Sciatic nerve (tissue), 1 donor: ENCODE measurements around the gene RASIP1. TPM values are rescaled to one million over a fixed set of nuclear protein-coding genes. Genes with fewer than 3 reads are reported as not detected.

Source experiments
- total RNA-seq: library from RNA; stranded (reverse); fragmentation: NEBNext Ultra II Directional; extraction: Animal tissue kit (Norgen Biotek cat#: 25700); gene quantifications from one replicate; pipeline ENCODE4 v1.2.1, GENCODE V29; 2021
- donor health status: DM: no; HTN: no; CAD: no.

Gene RASIP1
- total RNA-seq, 1 donor from 2014 or later = 28.0 TPM

Other genes starting within 250 kb of the RASIP1 start
- gene LMTK3, start 228.8 kb downstream of the RASIP1 start, total RNA-seq = 0.76 TPM
- not detected for gene SULT2B1, start 188.4 kb downstream of the RASIP1 start, total RNA-seq
- gene SPACA4, start 133.9 kb downstream of the RASIP1 start, total RNA-seq = not detected
- not detected for gene FAM83E, start 125.5 kb downstream of the RASIP1 start, total RNA-seq
- 789 TPM for gene RPL18, start 121.4 kb downstream of the RASIP1 start, total RNA-seq
- gene SPHK2, start 121.1 kb downstream of the RASIP1 start, total RNA-seq = 21.5 TPM
- 13.7 TPM for gene DBP, start 103.2 kb downstream of the RASIP1 start, total RNA-seq
- gene CA11, start 94.4 kb downstream of the RASIP1 start, total RNA-seq = 10.5 TPM
- 1.4 TPM for gene NTN5, start 67.6 kb downstream of the RASIP1 start, total RNA-seq
- not detected for gene FUT2, start 44.6 kb downstream of the RASIP1 start, total RNA-seq
- gene MAMSTR, start 20.9 kb downstream of the RASIP1 start, total RNA-seq = 5.8 TPM
- 0.27 TPM for gene IZUMO1, start 6.3 kb upstream of the RASIP1 start, total RNA-seq
- 3.6 TPM for gene FUT1, start 12.0 kb upstream of the RASIP1 start, total RNA-seq
- not detected for gene FGF21, start 14.9 kb upstream of the RASIP1 start, total RNA-seq
- gene BCAT2, start 70.4 kb upstream of the RASIP1 start, total RNA-seq = 38.0 TPM
- gene HSD17B14, start 95.9 kb upstream of the RASIP1 start, total RNA-seq = 22.2 TPM
- gene PLEKHA4, start 128.0 kb upstream of the RASIP1 start, total RNA-seq = 519 TPM
- gene PPP1R15A, start 131.8 kb upstream of the RASIP1 start, total RNA-seq = 95.8 TPM
- 1.1 TPM for gene TULP2, start 158.1 kb upstream of the RASIP1 start, total RNA-seq
- 262 TPM for gene NUCB1, start 159.7 kb upstream of the RASIP1 start, total RNA-seq
- 1.1 TPM for gene DHDH, start 193.1 kb upstream of the RASIP1 start, total RNA-seq
- gene BAX, start 214.3 kb upstream of the RASIP1 start, total RNA-seq = 48.0 TPM
- 3,094 TPM for gene FTL, start 224.7 kb upstream of the RASIP1 start, total RNA-seq